T-cell (primary cell): ENCODE results near the gene AXIN1. TPM values are rescaled to one million over a fixed set of nuclear protein-coding genes. Genes with fewer than 3 reads are reported as not detected.
A peak's percentile ranks its signal among the peaks of the same experiment; 100 is the strongest.

ENCODE experiments used
- ATAC-seq, 4 experiments: fragments of 200-7000 bp in 3 of 4; fragments of 150-1000 bp in 1 of 4; cut with Tn5 transposase; replicated peaks in 1 of 4; 1 replicate in 3 of 4; 2 replicates in 1 of 4; pipeline ENCODE4 v1.10.0; 2021; ENCODE audit warnings: moderate library complexity in 3 of 4, mild to moderate bottlenecking in 2 of 4, moderate number of reproducible peaks in 1 of 4
- CTCF ChIA-PET, 2 donors: fragments of 300-600 bp; sonication (Branson Sonifier 250); formaldehyde crosslinking; loops; one replicate each; lab custom pipeline; 2022; ENCODE audit warnings: antibody characterized with exemption in 2 of 2; lab: Charles Lee
- POLR2A ChIA-PET, 2 donors: fragments of 300-600 bp; sonication (Branson Sonifier 250); formaldehyde crosslinking; loops; one replicate each; lab custom pipeline; 2022; ENCODE audit warnings: antibody characterized with exemption in 2 of 2; lab: Charles Lee
- DNase-seq, 35 experiments: peaks; one replicate each; pipeline versions ENCODE4 v3.0.0 to v3.0.0-alpha.2; 2013 to 2023
- H3K27ac ChIP-seq: one replicate; pipeline ENCODE4 v1.5.1; 2013; ENCODE audit warnings: low read length
- H3K27me3 ChIP-seq, 2 experiments: replicated peaks in 1 of 2; 1 replicate in 1 of 2; 2 replicates in 1 of 2; pipeline versions ENCODE4 v1.6.1 to v1.7.0; 2013; ENCODE audit warnings: low read length in 1 of 2, mixed read lengths in 1 of 2; ENCODE audit not compliant: control insufficient read depth in 2 of 2, insufficient read depth in 2 of 2; ENCODE audit errors: extremely low read depth in 1 of 2
- H3K36me3 ChIP-seq, 2 donors: 1 replicate in 1 of 2; 2 replicates in 1 of 2; pipeline versions ENCODE4 v1.6.1 to v1.7.0; 2013; ENCODE audit warnings: low read length in 1 of 2; ENCODE audit not compliant: control insufficient read depth in 2 of 2, insufficient read depth in 1 of 2; ENCODE audit errors: extremely low read depth in 1 of 2
- H3K4me1 ChIP-seq, 2 experiments: 1 replicate in 1 of 2; 2 replicates in 1 of 2; pipeline versions ENCODE4 v1.6.1 to v1.7.0; 2013; ENCODE audit warnings: low read length in 2 of 2, mixed read lengths in 1 of 2; ENCODE audit not compliant: insufficient read depth in 2 of 2, control insufficient read depth in 1 of 2; ENCODE audit errors: extremely low read depth in 1 of 2
- H3K4me3 ChIP-seq, 2 donors: 1 replicate in 1 of 2; 2 replicates in 1 of 2; pipeline versions ENCODE4 v1.5.1 to v1.7.0; 2013; ENCODE audit warnings: mild to moderate bottlenecking in 2 of 2, low read length in 1 of 2, moderate library complexity in 1 of 2; ENCODE audit not compliant: control insufficient read depth in 1 of 2; ENCODE audit errors: extremely low read depth in 1 of 2
- H3K9me3 ChIP-seq: 2 replicates; pipeline ENCODE4 v1.7.0; 2013
- H3K27ac Mint-ChIP-seq, 2 donors: one replicate each; pipeline ENCODE4 v1.8.0; 2020 to 2021; ENCODE audit warnings: mild to moderate bottlenecking in 2 of 2, mixed read lengths in 2 of 2
- H3K27me3 Mint-ChIP-seq, 2 donors: one replicate each; pipeline ENCODE4 v1.8.0; 2021 to 2022; ENCODE audit warnings: mixed read lengths in 2 of 2
- H3K36me3 Mint-ChIP-seq: one replicate; pipeline ENCODE4 v1.8.0; 2021; ENCODE audit warnings: mixed read lengths
- H3K4me1 Mint-ChIP-seq, 3 donors: one replicate each; pipeline ENCODE4 v1.8.0; 2020 to 2022; ENCODE audit warnings: mixed read lengths in 3 of 3, mild to moderate bottlenecking in 1 of 3
- H3K4me3 Mint-ChIP-seq, 3 donors: one replicate each; pipeline ENCODE4 v1.8.0; 2020 to 2022; ENCODE audit warnings: mild to moderate bottlenecking in 3 of 3, mixed read lengths in 3 of 3, moderate library complexity in 3 of 3
- H3K9me3 Mint-ChIP-seq, 3 donors: one replicate each; pipeline ENCODE4 v1.8.0; 2020 to 2022; ENCODE audit warnings: mixed read lengths in 3 of 3
- WGBS: methylation state at CpG from one replicate; pipeline ENCODE4 v1.1.5; 2013; ENCODE audit warnings: missing lambda C conversion rate; ENCODE audit not compliant: insufficient coverage; 5-methylcytosine and 5-hydroxymethylcytosine counted together
- total RNA-seq, 35 experiments: library from RNA in 6 of 35; stranded (reverse) in 6 of 35; fragments of 120-200 nt in 1 of 35; gene quantifications; one replicate each; pipeline versions ENCODE4 v1.2.1 to v1.2.4 and lab custom pipeline; 2013 to 2026

Gene AXIN1
- total RNA-seq, 5 donors from 2014 or later (not counting 1 experiment from before 2014, with no cell fraction given) = 38.5 to 58.9 (median 50.4) TPM

DNA sequence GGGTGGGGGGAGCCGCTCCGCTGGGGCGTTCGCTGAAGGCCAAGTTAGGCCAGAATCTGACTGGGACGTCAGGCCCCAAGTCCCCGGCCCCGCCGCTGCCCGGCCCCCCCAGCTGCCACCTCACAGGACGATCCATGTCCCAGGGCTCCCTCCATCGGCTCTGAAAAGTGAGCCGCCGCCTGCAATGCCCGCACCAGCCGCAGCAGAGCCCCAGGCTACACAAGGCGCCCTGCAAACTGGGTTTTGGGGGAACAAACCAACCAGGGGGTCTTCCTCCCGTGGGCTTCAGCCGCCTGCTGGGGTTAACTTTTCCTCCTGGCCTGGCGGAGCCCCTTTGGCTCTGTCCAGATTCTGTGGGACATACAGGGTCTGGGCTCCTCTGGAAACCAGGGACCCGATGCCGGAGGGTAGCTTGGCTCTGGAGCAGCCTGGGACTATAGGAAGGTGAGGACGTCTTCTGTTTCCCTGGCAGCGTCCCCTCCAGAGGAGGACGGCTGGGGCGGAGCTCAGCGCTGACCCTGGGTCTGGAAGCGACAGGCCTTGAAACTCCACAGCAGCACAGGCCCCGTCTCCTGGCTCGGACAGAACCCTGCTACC lies 45.3 kb upstream of the AXIN1 start:
- H3K27me3 Mint-ChIP-seq = peaks cover 0 to 2% of the 10 kb centered on the region in 2 donors
- no peaks in the 10 kb centered on the region for H3K9me3 Mint-ChIP-seq
- ATAC-seq = no peak
- peak overlapping the region; percentile 70 to 79 for H3K27ac Mint-ChIP-seq
- peak overlapping the region; percentile 68 to 87 (median 76) for H3K4me3 Mint-ChIP-seq
- no peak overlapping the region for H3K27ac ChIP-seq
- DNase-seq = peak in 12 of 35 experiments; percentile 21 to 56 (median 40)
- WGBS = 83% methylated on average over 19 of the region's 29 CpGs
- peaks cover 0 to 3% of the 10 kb centered on the region in 2 experiments for H3K27me3 ChIP-seq
- ChIA-PET POLR2A (no interaction called here), CTCF (no interaction called here)
- peaks cover 0 to 30% of the 10 kb centered on the region in 2 experiments for H3K4me1 ChIP-seq
- no peak overlapping the region for H3K4me3 ChIP-seq
- H3K36me3 Mint-ChIP-seq = no peaks in the 10 kb centered on the region
- no peaks in the 10 kb centered on the region for H3K9me3 ChIP-seq
- H3K36me3 ChIP-seq = peaks cover 0 to 6% of the 10 kb centered on the region in 2 donors
- peaks cover 23 to 35% (median 25%) of the 10 kb centered on the region in 3 donors for H3K4me1 Mint-ChIP-seq

DNA sequence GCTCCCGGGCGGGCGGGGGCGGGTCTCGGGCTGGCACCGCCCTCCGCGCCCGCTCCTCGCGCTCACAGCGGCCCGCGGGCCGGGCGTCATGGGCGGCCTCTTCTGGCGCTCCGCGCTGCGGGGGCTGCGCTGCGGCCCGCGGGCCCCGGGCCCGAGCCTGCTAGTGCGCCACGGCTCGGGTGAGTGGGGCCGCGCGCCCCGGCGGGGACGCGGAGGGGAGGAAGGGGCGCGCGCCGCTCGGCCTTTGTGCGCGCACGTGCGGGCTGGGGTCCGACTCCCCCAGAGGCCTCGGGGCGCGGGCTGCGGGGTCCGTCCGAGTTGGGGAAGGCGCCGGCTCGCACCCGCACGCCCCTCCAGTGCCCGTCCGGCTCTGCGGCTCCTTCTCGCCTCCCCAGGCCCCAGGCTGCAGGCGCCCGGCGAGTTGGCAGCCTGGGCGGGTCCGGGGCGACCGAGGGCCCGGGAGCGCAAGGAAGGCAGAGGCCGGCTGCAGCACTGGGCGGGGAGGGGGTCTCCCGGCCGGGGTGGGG lies 44.7 kb upstream of the AXIN1 start, which contains the start of gene NME4:
TSS of gene NME4 (plus strand) at position 65 of the 527 bp plus-strand sequence. CDS start at position 89, 24 bp downstream.
- peak within 1 kb of the TSS; percentile 78 to 87 (median 86) for H3K4me3 Mint-ChIP-seq
- Histone ChIP-seq H3K4me1 (peaks cover 0 to 33% of the 10 kb centered on the region in 2 experiments), H3K27me3 (peaks cover 0 to 3% of the 10 kb centered on the region in 2 experiments), H3K27ac (no peak within 1 kb of the TSS), H3K36me3 (peaks cover 0 to 6% of the 10 kb centered on the region in 2 donors), H3K9me3 (no peaks in the 10 kb centered on the region), H3K4me3 (peak within 1 kb of the TSS; percentile 46 to 74)
- peaks cover 0 to 2% of the 10 kb centered on the region in 2 donors for H3K27me3 Mint-ChIP-seq
- no peaks in the 10 kb centered on the region for H3K9me3 Mint-ChIP-seq
- 0% methylated on average over 48 of the region's 75 CpGs for WGBS
- no peaks in the 10 kb centered on the region for H3K36me3 Mint-ChIP-seq
- H3K27ac Mint-ChIP-seq = peak within 1 kb of the TSS; percentile 86 to 87
- ChIA-PET POLR2A (no interaction called here), CTCF (no interaction called here)
- ATAC-seq = peak in 3 of 4 experiments; percentile 7 to 23 (median 14)
- DNase-seq = peak in 6 of 35 experiments; percentile 19 to 55 (median 28)
- peaks cover 23 to 40% (median 30%) of the 10 kb centered on the region in 3 donors for H3K4me1 Mint-ChIP-seq

DNA sequence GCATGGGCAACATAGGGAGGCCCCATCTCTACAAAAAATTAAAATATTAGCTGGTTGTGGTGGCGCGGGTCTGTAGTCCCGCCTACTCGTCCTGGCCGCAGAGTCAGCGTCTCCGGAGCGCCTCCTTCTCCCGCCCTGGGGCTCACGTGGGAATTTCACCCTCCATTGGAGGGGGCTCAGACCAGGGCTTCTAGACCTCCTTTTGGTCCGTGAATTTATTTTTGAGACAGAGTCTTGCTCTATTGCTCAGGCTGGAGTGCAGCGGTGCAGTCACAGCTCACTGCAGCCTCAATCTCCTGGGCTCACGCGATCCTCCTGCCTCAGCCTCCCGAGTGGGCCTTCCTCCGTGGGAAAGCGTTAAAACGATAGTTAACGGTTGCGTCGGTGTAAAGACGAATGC lies 44.1 kb upstream of the AXIN1 start:
- H3K9me3 Mint-ChIP-seq = no peaks in the 10 kb centered on the region
- CTCF ChIA-PET = no interaction called here
- H3K4me3 Mint-ChIP-seq = peak overlapping the region; percentile 78 to 86 (median 82)
- H3K36me3 ChIP-seq = peaks cover 0 to 6% of the 10 kb centered on the region in 2 donors
- H3K27me3 ChIP-seq = peaks cover 0 to 3% of the 10 kb centered on the region in 2 experiments
- peaks cover 0 to 37% of the 10 kb centered on the region in 2 experiments for H3K4me1 ChIP-seq
- POLR2A ChIA-PET = no interaction called here
- H3K4me3 ChIP-seq = peak overlapping the region; percentile 46 to 74
- peaks cover 23 to 46% (median 36%) of the 10 kb centered on the region in 3 donors for H3K4me1 Mint-ChIP-seq
- H3K36me3 Mint-ChIP-seq = no peaks in the 10 kb centered on the region
- H3K9me3 ChIP-seq = no peaks in the 10 kb centered on the region
- H3K27ac Mint-ChIP-seq = peak overlapping the region; percentile 86 to 87
- 9% methylated on average over 19 of the region's 22 CpGs for WGBS
- H3K27ac ChIP-seq = no peak overlapping the region
- peak in 3 of 35 experiments; percentile 6 to 27 (median 26) for DNase-seq
- no peak for ATAC-seq
- peaks cover 0 to 2% of the 10 kb centered on the region in 2 donors for H3K27me3 Mint-ChIP-seq

DNA sequence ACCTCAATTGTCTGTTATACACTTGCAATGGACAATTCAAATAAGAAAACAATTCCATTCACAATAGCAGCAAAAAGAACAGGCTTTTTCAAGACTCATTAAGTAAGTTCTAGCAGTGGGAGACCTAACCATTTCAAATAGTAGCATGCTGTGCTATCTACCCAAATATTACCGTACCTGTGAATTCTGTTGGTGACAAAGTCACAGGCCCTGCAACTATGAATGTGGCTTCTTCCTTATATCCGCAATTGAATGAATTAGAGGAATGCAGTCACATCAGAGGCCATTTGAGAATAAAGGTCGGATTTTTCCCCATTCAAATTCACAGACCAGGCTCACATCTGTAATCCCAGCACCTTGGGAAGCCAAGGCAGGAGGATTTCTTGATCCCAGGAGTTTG lies 43.7 kb upstream of the AXIN1 start:
- peaks cover 23 to 47% (median 36%) of the 10 kb centered on the region in 3 donors for H3K4me1 Mint-ChIP-seq
- H3K4me3 Mint-ChIP-seq = peak overlapping the region; percentile 78 to 86 (median 82)
- Histone ChIP-seq H3K4me3 (peak overlapping the region in 1 of 2 donors; percentile 46), H3K27me3 (peaks cover 0 to 3% of the 10 kb centered on the region in 2 experiments), H3K27ac (no peak overlapping the region), H3K9me3 (no peaks in the 10 kb centered on the region), H3K36me3 (peaks cover 0 to 6% of the 10 kb centered on the region in 2 donors), H3K4me1 (peaks cover 0 to 40% of the 10 kb centered on the region in 2 experiments)
- no CpG with 5 or more reads among the region's 3 CpGs for WGBS
- ATAC-seq (no peak), DNase-seq (no peak)
- H3K36me3 Mint-ChIP-seq = no peaks in the 10 kb centered on the region
- peak overlapping the region in 1 of 2 donors; percentile 87 for H3K27ac Mint-ChIP-seq
- H3K9me3 Mint-ChIP-seq = no peaks in the 10 kb centered on the region
- ChIA-PET POLR2A (no interaction called here), CTCF (no interaction called here)
- H3K27me3 Mint-ChIP-seq = peaks cover 0 to 2% of the 10 kb centered on the region in 2 donors

DNA sequence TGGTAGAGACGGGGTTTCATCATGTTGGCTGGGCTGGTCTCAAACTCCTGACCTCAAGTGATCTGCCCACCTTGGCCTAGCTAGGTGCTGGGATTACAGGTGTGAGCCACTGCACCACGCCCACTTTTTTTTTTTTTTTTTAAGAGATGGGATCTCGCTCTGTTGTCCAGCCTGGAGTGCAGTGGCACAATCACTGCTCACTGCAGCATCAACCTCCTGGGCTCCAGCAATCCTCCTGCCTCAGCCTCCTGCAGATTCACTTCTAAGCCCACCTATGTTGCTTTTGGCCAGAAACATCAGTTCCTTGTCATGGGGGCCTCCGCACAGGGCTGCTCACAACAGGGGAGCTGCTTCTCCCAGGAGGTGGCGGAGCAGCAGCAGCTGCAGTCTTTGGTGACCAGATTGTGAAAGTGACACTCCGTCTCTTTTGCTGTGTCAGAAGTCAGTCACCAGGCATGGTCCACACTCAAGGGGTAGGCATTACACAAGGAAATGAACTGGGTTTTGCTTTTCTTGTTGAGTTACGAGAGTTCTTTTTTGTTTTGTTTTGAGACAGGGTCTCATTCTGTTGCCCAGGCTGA lies 40.0 kb upstream of the AXIN1 start:
- Mint-ChIP-seq H3K27me3 (peaks cover 0 to 2% of the 10 kb centered on the region in 2 donors), H3K9me3 (no peaks in the 10 kb centered on the region), H3K4me1 (peaks cover 8 to 24% (median 23%) of the 10 kb centered on the region in 3 donors), H3K36me3 (no peaks in the 10 kb centered on the region), H3K27ac (peak overlapping the region; percentile 70 to 72), H3K4me3 (no peak overlapping the region)
- Histone ChIP-seq H3K27ac (peak overlapping the region; percentile 41), H3K9me3 (no peaks in the 10 kb centered on the region), H3K4me3 (no peak overlapping the region), H3K4me1 (peaks cover 0 to 21% of the 10 kb centered on the region in 2 experiments), H3K27me3 (peaks cover 0 to 3% of the 10 kb centered on the region in 2 experiments), H3K36me3 (no peaks in the 10 kb centered on the region)
- DNase-seq = peak in 4 of 35 experiments; percentile 30 to 48 (median 38)
- ChIA-PET POLR2A (no interaction called here), CTCF (interaction anchor here in 1 of 2 donors (0.7 to 1.3 kb wide), 2 partner anchors 10 to 184 kb away, joined by 3 to 6 read pairs; no protein-coding TSS in a partner anchor)
- peak in 1 of 4 experiments; percentile 27 for ATAC-seq
- WGBS = 83% methylated on average over 4 of the region's 7 CpGs

DNA sequence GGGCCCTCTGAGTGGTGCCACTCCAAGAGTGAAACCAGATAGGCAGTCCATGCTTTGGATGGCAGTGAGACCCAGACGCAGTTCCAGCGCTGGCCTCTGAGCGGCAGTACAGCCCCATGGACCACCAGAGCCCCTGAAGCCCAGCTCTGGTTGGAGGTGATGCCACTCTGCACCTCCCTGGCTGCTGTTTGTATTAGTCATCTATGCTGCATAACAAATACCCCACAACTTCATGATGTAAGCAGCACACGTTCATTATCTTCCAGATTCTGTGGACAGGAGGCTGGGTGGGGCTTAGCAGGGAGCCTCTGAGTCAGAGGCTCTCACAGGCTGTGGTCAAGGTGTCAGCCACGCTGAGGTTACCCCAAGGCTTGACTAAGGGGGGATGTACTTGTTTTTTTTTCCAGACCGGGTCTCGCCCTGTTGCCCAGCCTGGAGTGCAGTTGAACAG lies 39.4 kb upstream of the AXIN1 start:
- H3K27me3 ChIP-seq = peaks cover 0 to 3% of the 10 kb centered on the region in 2 experiments
- ChIA-PET CTCF (interaction anchor here in 1 of 2 donors (1.3 kb wide), 1 partner anchor 9 kb away, joined by 3 read pairs; no protein-coding TSS in a partner anchor), POLR2A (no interaction called here)
- peak overlapping the region; percentile 70 to 72 for H3K27ac Mint-ChIP-seq
- H3K4me1 Mint-ChIP-seq = peaks cover 8 to 24% (median 23%) of the 10 kb centered on the region in 3 donors
- DNase-seq (peak; percentile 44 to 83 (median 69)), ATAC-seq (peak; percentile 81 to 86 (median 81))
- no peak overlapping the region for H3K4me3 ChIP-seq
- H3K36me3 ChIP-seq = no peaks in the 10 kb centered on the region
- no peaks in the 10 kb centered on the region for H3K9me3 Mint-ChIP-seq
- WGBS = 56% methylated on average over 5 of the region's 7 CpGs
- peaks cover 0 to 21% of the 10 kb centered on the region in 2 experiments for H3K4me1 ChIP-seq
- H3K36me3 Mint-ChIP-seq = no peaks in the 10 kb centered on the region
- peaks cover 0 to 2% of the 10 kb centered on the region in 2 donors for H3K27me3 Mint-ChIP-seq
- peak overlapping the region; percentile 41 for H3K27ac ChIP-seq
- H3K4me3 Mint-ChIP-seq = no peak overlapping the region
- H3K9me3 ChIP-seq = no peaks in the 10 kb centered on the region
